Measurements from ENCODE around the gene CPT1A. TPM values are rescaled to one million over a fixed set of nuclear protein-coding genes. Genes with fewer than 3 reads are reported as not detected.
"Not testable (repeated sequence)": the region's sequence is repeated elsewhere in the genome, so short reads cannot be mapped to it uniquely, and the experiment has no call there.

The CPT1A gene
- polyA plus RNA-seq, 1 of the 3 experiments (the other 2 are of a cell fraction) = 31.2 TPM

DNA sequence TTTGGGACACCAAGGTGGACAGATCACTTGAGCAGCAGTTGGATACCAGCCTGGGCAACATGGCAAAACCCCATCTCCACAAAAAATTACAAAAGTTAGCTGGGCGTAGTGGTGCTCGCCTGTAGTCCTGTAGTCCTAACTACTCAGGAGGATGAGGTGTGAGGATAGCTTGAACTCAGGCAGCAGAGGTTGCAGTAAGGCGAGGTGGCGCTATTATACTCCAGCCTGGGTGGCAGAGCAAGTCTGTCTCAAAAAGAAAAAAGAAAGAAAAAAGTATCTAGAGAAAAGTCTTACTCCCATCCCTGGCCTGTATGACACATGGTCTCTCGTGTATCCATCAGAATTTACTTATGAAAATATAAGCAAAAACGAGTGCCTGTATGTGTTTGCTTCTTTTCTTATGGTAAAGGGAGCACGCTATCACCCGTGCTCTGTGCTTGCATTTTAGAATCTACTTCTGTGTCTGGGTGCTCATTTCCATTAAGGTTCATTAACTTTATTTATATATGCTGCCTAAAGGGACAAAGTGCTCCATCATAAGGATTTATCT lies 15.4 kb upstream of the CPT1A start:
- DNase-seq = no peak
- Histone ChIP-seq H3K4me2 (no peak overlapping the region), H3K9me2 (no peaks in the 10 kb centered on the region), H3F3A (replicated peaks; ENCODE audit: insufficient read depth) (no peaks in the 10 kb centered on the region), H3K79me2 (ENCODE audit: insufficient read depth) (no peaks in the 10 kb centered on the region), H3K27ac (ENCODE audit: low read depth in 2 of 2, low read length in 1 of 2) (no peak overlapping the region), H3K27me3 (ENCODE audit: insufficient read depth) (peaks cover 14% of the 10 kb centered on the region), H3K4me1 (ENCODE audit: control insufficient read depth in 1 of 2, insufficient read depth in 2 of 2, low read depth in 1 of 2, low read length in 1 of 2) (no peaks in the 10 kb centered on the region), H3K9me3 (no peaks in the 10 kb centered on the region), H3K36me3 (replicated peaks in 1 of 2; ENCODE audit: control insufficient read depth in 1 of 2, insufficient read depth in 2 of 2, low read length in 1 of 2) (no peaks in the 10 kb centered on the region), H2AFZ (ENCODE audit: low read depth) (no peak overlapping the region), H4K20me1 (ENCODE audit: insufficient read depth) (no peaks in the 10 kb centered on the region), H3K9ac (no peak overlapping the region), H3K4me3 (ENCODE audit: low read depth in 2 of 2, low read length in 1 of 2) (no peak overlapping the region)
- POLR2A ChIA-PET = no interaction called here
- TF ChIP-seq, protein P1, sequence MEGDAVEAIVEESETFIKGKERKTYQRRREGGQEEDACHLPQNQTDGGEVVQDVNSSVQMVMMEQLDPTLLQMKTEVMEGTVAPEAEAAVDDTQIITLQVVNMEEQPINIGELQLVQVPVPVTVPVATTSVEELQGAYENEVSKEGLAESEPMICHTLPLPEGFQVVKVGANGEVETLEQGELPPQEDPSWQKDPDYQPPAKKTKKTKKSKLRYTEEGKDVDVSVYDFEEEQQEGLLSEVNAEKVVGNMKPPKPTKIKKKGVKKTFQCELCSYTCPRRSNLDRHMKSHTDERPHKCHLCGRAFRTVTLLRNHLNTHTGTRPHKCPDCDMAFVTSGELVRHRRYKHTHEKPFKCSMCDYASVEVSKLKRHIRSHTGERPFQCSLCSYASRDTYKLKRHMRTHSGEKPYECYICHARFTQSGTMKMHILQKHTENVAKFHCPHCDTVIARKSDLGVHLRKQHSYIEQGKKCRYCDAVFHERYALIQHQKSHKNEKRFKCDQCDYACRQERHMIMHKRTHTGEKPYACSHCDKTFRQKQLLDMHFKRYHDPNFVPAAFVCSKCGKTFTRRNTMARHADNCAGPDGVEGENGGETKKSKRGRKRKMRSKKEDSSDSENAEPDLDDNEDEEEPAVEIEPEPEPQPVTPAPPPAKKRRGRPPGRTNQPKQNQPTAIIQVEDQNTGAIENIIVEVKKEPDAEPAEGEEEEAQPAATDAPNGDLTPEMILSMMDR (IDR thresholded peaks at IDR 0.05) = no peak
- TF ChIP-seq RCOR1 (IDR thresholded peaks at IDR 0.05; ENCODE audit: low read length) (no peak), FOSL2 (IDR thresholded peaks at IDR 0.05; ENCODE audit: borderline replicate concordance, low read depth) (no peak), TAF1 (IDR thresholded peaks at IDR 0.05; ENCODE audit: borderline replicate concordance, low read depth, low read length) (no peak), TEAD4 (IDR thresholded peaks at IDR 0.05; ENCODE audit: borderline replicate concordance, insufficient read depth) (no peak), SMC3 (IDR thresholded peaks at IDR 0.05; ENCODE audit: low read depth, low read length) (no peak), MXI1 (IDR thresholded peaks at IDR 0.05; ENCODE audit: low read depth, low read length) (no peak), RFX5 (IDR thresholded peaks at IDR 0.05; ENCODE audit: low read length) (no peak), EP300 (IDR thresholded peaks at IDR 0.05; ENCODE audit: borderline replicate concordance in 1 of 2, low read depth in 1 of 2, low read length in 1 of 2) (no peak), ELF1 (IDR thresholded peaks at IDR 0.05) (no peak), RAD21 (IDR thresholded peaks at IDR 0.05; ENCODE audit: low read length) (no peak)
- TF ChIP-seq, protein P2, sequence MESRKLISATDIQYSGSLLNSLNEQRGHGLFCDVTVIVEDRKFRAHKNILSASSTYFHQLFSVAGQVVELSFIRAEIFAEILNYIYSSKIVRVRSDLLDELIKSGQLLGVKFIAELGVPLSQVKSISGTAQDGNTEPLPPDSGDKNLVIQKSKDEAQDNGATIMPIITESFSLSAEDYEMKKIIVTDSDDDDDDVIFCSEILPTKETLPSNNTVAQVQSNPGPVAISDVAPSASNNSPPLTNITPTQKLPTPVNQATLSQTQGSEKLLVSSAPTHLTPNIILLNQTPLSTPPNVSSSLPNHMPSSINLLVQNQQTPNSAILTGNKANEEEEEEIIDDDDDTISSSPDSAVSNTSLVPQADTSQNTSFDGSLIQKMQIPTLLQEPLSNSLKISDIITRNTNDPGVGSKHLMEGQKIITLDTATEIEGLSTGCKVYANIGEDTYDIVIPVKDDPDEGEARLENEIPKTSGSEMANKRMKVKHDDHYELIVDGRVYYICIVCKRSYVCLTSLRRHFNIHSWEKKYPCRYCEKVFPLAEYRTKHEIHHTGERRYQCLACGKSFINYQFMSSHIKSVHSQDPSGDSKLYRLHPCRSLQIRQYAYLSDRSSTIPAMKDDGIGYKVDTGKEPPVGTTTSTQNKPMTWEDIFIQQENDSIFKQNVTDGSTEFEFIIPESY (IDR thresholded peaks at IDR 0.05; ENCODE audit: borderline replicate concordance, low read depth) = no peak
- WGBS (ENCODE audit: low lambda C conversion rate) = 82% methylated on average over 8 of the region's 8 CpGs
- CTCF ChIA-PET = interaction anchor here (0.6 kb wide), 1 partner anchor 503 kb away, joined by 3 read pairs; no protein-coding TSS in a partner anchor

DNA sequence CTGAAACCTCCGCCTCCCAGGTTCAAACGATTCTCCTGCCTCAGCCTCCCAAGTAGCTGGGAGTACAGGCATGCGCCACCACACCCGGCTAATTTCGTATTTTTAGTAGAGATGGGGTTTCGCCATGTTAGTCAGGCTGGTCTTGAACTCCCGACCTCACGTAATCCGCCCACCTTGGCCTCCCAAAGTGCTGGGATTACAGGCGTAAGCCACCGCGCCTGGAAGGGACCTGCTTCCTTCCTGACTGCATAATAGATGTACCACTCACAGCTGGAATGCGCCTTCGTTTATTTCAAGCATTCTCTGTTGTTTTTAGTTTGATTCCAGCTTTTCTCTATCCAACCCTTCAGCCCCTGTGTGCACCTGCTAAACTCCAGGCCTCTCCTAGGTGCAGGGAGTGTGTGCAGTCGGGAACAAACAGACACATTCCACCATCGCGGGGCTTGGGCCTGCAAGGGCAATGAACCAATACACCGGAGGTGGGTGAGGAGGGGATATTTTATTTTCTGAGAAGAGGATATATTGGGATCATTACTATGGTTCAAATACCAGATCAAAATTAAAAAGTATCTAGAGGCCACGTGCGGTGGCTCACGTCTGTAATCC lies 14.8 kb upstream of the CPT1A start:
- H3K79me2 ChIP-seq (ENCODE audit: insufficient read depth); H3K4me1 ChIP-seq (ENCODE audit: control insufficient read depth in 1 of 2, insufficient read depth in 2 of 2, low read depth in 1 of 2, low read length in 1 of 2); POLR2A ChIA-PET; DNase-seq; H4K20me1 ChIP-seq (ENCODE audit: insufficient read depth); H3F3A ChIP-seq (replicated peaks; ENCODE audit: insufficient read depth); H3K9me2 ChIP-seq; H3K4me2 ChIP-seq; H3K9ac ChIP-seq; H2AFZ ChIP-seq (ENCODE audit: low read depth); H3K36me3 ChIP-seq (replicated peaks in 1 of 2; ENCODE audit: control insufficient read depth in 1 of 2, insufficient read depth in 2 of 2, low read length in 1 of 2); H3K4me3 ChIP-seq (ENCODE audit: low read depth in 2 of 2, low read length in 1 of 2); H3K27ac ChIP-seq (ENCODE audit: low read depth in 2 of 2, low read length in 1 of 2); H3K9me3 ChIP-seq: not testable (repeated sequence)
- WGBS (ENCODE audit: low lambda C conversion rate) = 97% methylated on average over 21 of the region's 21 CpGs
- CTCF ChIA-PET = interaction anchor here (0.6 kb wide), 1 partner anchor 502 kb away, joined by 3 read pairs; no protein-coding TSS in a partner anchor
- peaks cover 14% of the 10 kb centered on the region for H3K27me3 ChIP-seq (ENCODE audit: insufficient read depth)

Measured in SK-N-SH (cell line).